GM18499 (cell line): ENCODE results near the gene PLEKHA1.

ENCODE experiments used
- ATAC-seq: cut with Tn5 transposase; IDR thresholded peaks from one replicate; pipeline ENCODE4 v1.9.1; 2021; ENCODE audit warnings: moderate number of reproducible peaks; ENCODE audit not compliant: insufficient read depth, unreplicated experiment

PLEKHA1 gene

GRCh38 chr10:122375679-122376160, 1.2 kb downstream of the PLEKHA1 start:
- ATAC-seq: no peak

- ATAC-seq: no peak
Observed at GRCh38 chr10:122376364-122376961, 2.0 kb downstream of the PLEKHA1 start.

- no peak for ATAC-seq
Observed at GRCh38 chr10:122379041-122379440, 4.5 kb downstream of the PLEKHA1 start.

GRCh38 chr10:122379537-122379936, 5.0 kb downstream of the PLEKHA1 start:
- no peak for ATAC-seq

- ATAC-seq: no peak
Observed at GRCh38 chr10:122380703-122381102, 6.2 kb downstream of the PLEKHA1 start.

GRCh38 chr10:122381680-122382079, 7.2 kb downstream of the PLEKHA1 start:
- no peak for ATAC-seq

GRCh38 chr10:122386514-122386913, 12.0 kb downstream of the PLEKHA1 start:
- no peak for ATAC-seq

GRCh38 chr10:122387572-122387971, 13.1 kb downstream of the PLEKHA1 start:
- no peak for ATAC-seq

- ATAC-seq: no peak
Observed at GRCh38 chr10:122388287-122388997, 13.9 kb downstream of the PLEKHA1 start.

GRCh38 chr10:122390271-122390670, 15.8 kb downstream of the PLEKHA1 start:
- no peak for ATAC-seq

GRCh38 chr10:122390679-122391078, 16.2 kb downstream of the PLEKHA1 start:
- ATAC-seq: no peak

- no peak for ATAC-seq
Observed at GRCh38 chr10:122391875-122392274, 17.4 kb downstream of the PLEKHA1 start.

- ATAC-seq: no peak
Observed at GRCh38 chr10:122392835-122393234, 18.3 kb downstream of the PLEKHA1 start.

- no peak for ATAC-seq
Observed at GRCh38 chr10:122393288-122393687, 18.8 kb downstream of the PLEKHA1 start.

GRCh38 chr10:122402548-122403131, 28.1 kb downstream of the PLEKHA1 start:
- ATAC-seq: no peak

- no peak for ATAC-seq
Observed at GRCh38 chr10:122404576-122404975, 30.1 kb downstream of the PLEKHA1 start.

GRCh38 chr10:122407375-122408125, 33.0 kb downstream of the PLEKHA1 start:
- ATAC-seq: no peak

- ATAC-seq: no peak
Observed at GRCh38 chr10:122413327-122413726, 38.8 kb downstream of the PLEKHA1 start.

GRCh38 chr10:122417667-122418066, 43.2 kb downstream of the PLEKHA1 start:
- no peak for ATAC-seq

GRCh38 chr10:122419016-122419415, 44.5 kb downstream of the PLEKHA1 start:
- no peak for ATAC-seq
